Measurements from ENCODE around the gene CENPN. TPM values are rescaled to one million over a fixed set of nuclear protein-coding genes. Genes with fewer than 3 reads are reported as not detected.

CENPN gene
- total RNA-seq, 1 donor from 2014 or later, result 16.4 TPM

- Mint-ChIP-seq H3K36me3 (ENCODE audit: low read depth, unreplicated experiment) (peaks cover 3% of the 10 kb centered on the region), H3K27me3 (ENCODE audit: low read depth, unreplicated experiment) (no peaks in the 10 kb centered on the region), H3K27ac (ENCODE audit: unreplicated experiment) (no peak overlapping the region), H3K9me3 (ENCODE audit: unreplicated experiment) (no peaks in the 10 kb centered on the region), H3K4me3 (ENCODE audit: unreplicated experiment) (no peak overlapping the region), H3K4me1 (ENCODE audit: low read depth, unreplicated experiment) (no peaks in the 10 kb centered on the region)
- Histone ChIP-seq H3K9ac (ENCODE audit: low read length) (no peak overlapping the region), H3K4me2 (ENCODE audit: low read length) (no peak overlapping the region), H4K20me1 (ENCODE audit: insufficient read depth, low read length) (no peaks in the 10 kb centered on the region), H3K27me3 (ENCODE audit: insufficient read depth, low read length) (no peaks in the 10 kb centered on the region), H2AFZ (ENCODE audit: low read depth, low read length) (no peak overlapping the region), H3K9me3 (ENCODE audit: insufficient read depth, low read depth, low read length) (no peaks in the 10 kb centered on the region), H3K79me2 (ENCODE audit: insufficient read depth, low read length) (no peaks in the 10 kb centered on the region), H3K4me3 (ENCODE audit: insufficient read depth, low read depth, low read length) (no peak overlapping the region), H3K36me3 (ENCODE audit: insufficient read depth, low read length) (no peaks in the 10 kb centered on the region), H3K4me1 (ENCODE audit: insufficient read depth, low read length) (peaks cover 3% of the 10 kb centered on the region), H3K27ac (ENCODE audit: low read depth, low read length) (no peak overlapping the region)
- no peak for DNase-seq (ENCODE audit: low read depth)
- TF ChIP-seq CTCF (IDR thresholded peaks at IDR 0.05; ENCODE audit: insufficient read depth, low read depth, low read length) (no peak), EZH2 (IDR thresholded peaks at IDR 0.05; ENCODE audit: insufficient read depth, low read length) (no peak)
- FAIRE-seq, result no peak
Measured at GRCh38 chr16:81081014-81081413, 74.0 kb downstream of the CENPN start.

Other genes with a start within 250 kb of the CENPN start
- gene CDYL2, start 202.6 kb upstream of the CENPN start, total RNA-seq, result 20.9 and 26.5 TPM in 2 replicates
- 52.8 and 54.2 TPM in 2 replicates for gene CMC2, start 329 bp upstream of the CENPN start, total RNA-seq
- 32.6 and 40.0 TPM in 2 replicates for gene ATMIN, start 28.6 kb downstream of the CENPN start, total RNA-seq
- gene C16orf46, start 70.0 kb downstream of the CENPN start, total RNA-seq, result 0.24 and 1.8 TPM in 2 replicates
- 32.9 and 41.1 TPM in 2 replicates for gene GCSH, start 89.2 kb downstream of the CENPN start, total RNA-seq
- not detected in 2 replicates for gene BCO1, start 231.5 kb downstream of the CENPN start, total RNA-seq